ENCODE data around the gene EYS. TPM values are rescaled to one million over a fixed set of nuclear protein-coding genes. Genes with fewer than 3 reads are reported as not detected.

Gene EYS
- total RNA-seq, 5 donors from 2014 or later (not counting 1 experiment from before 2014, with no cell fraction given), result not detected

DNA sequence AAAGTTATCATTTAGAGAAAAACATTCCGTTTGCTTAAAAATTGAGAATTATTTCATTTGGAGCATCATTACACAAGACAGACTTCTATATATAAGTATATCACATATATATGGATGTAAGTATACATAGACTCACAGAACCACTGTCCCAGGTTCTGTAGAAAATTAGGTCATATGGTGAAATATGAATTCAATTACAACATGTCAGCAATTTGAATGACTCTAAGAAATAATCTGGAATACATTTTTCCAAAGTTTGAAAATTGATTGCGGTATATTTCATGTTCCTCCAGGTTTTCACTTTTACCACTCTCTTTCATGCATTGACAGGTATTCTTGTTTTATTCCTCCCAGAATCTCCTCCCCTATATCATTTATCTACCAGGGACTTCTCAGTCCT lies 1179.1 kb downstream of the EYS start:
- H3K4me3 Mint-ChIP-seq, result no peak overlapping the region
- ATAC-seq (replicated peaks in 1 of 4) (no peak), DNase-seq (no peak)
- Histone ChIP-seq H3K27ac (ENCODE audit: low read length) (no peak overlapping the region), H3K9me3 (no peaks in the 10 kb centered on the region), H3K36me3 (ENCODE audit: control insufficient read depth in 2 of 2, extremely low read depth in 1 of 2, insufficient read depth in 1 of 2, low read length in 1 of 2) (no peaks in the 10 kb centered on the region), H3K4me3 (ENCODE audit: control insufficient read depth in 1 of 2, extremely low read depth in 1 of 2, low read length in 1 of 2) (no peak overlapping the region), H3K4me1 (ENCODE audit: control insufficient read depth in 1 of 2, extremely low read depth in 1 of 2, insufficient read depth in 2 of 2, low read length in 2 of 2) (no peaks in the 10 kb centered on the region), H3K27me3 (replicated peaks in 1 of 2; ENCODE audit: control insufficient read depth in 2 of 2, extremely low read depth in 1 of 2, insufficient read depth in 2 of 2, low read length in 1 of 2) (no peaks in the 10 kb centered on the region)
- H3K36me3 Mint-ChIP-seq, result no peaks in the 10 kb centered on the region
- H3K4me1 Mint-ChIP-seq, result no peaks in the 10 kb centered on the region
- ChIA-PET POLR2A (no interaction called here), CTCF (no interaction called here)
- peaks cover 12 to 19% (median 13%) of the 10 kb centered on the region in 3 donors for H3K9me3 Mint-ChIP-seq
- no peak overlapping the region for H3K27ac Mint-ChIP-seq
- H3K27me3 Mint-ChIP-seq, result no peaks in the 10 kb centered on the region
- 91% methylated on average over 1 of the region's 2 CpGs for WGBS (ENCODE audit: insufficient coverage)

DNA sequence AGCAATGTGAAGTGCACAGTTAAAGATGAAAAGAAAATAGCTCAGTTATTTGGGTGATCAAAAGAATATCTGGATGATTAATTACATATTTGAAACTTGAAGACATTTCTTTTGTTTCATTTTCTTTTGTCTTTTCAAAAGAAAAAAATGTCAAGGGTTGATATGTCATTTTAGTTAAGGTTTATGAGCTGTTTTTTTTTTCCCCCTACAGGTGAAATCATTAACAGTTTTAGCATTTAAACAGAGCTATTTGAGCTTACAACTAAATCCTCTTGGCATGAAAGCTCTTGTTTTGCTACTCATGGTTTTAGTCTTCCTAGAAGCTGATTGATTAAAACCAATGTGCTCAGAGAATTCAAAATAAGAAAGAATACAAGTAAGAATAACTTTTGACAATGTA lies 1184.2 kb downstream of the EYS start:
- Histone ChIP-seq H3K36me3 (ENCODE audit: control insufficient read depth in 2 of 2, extremely low read depth in 1 of 2, insufficient read depth in 1 of 2, low read length in 1 of 2) (no peaks in the 10 kb centered on the region), H3K4me1 (ENCODE audit: control insufficient read depth in 1 of 2, extremely low read depth in 1 of 2, insufficient read depth in 2 of 2, low read length in 2 of 2) (no peaks in the 10 kb centered on the region), H3K4me3 (ENCODE audit: control insufficient read depth in 1 of 2, extremely low read depth in 1 of 2, low read length in 1 of 2) (no peak overlapping the region), H3K27ac (ENCODE audit: low read length) (no peak overlapping the region), H3K27me3 (replicated peaks in 1 of 2; ENCODE audit: control insufficient read depth in 2 of 2, extremely low read depth in 1 of 2, insufficient read depth in 2 of 2, low read length in 1 of 2) (no peaks in the 10 kb centered on the region), H3K9me3 (no peaks in the 10 kb centered on the region)
- Mint-ChIP-seq H3K4me1 (no peaks in the 10 kb centered on the region), H3K27me3 (no peaks in the 10 kb centered on the region), H3K9me3 (peaks cover 8 to 35% (median 11%) of the 10 kb centered on the region in 3 donors), H3K4me3 (no peak overlapping the region), H3K27ac (no peak overlapping the region), H3K36me3 (no peaks in the 10 kb centered on the region)
- CTCF ChIA-PET, result no interaction called here
- ATAC-seq (replicated peaks in 1 of 4), result no peak
- POLR2A ChIA-PET, result no interaction called here
- DNase-seq, result no peak

DNA sequence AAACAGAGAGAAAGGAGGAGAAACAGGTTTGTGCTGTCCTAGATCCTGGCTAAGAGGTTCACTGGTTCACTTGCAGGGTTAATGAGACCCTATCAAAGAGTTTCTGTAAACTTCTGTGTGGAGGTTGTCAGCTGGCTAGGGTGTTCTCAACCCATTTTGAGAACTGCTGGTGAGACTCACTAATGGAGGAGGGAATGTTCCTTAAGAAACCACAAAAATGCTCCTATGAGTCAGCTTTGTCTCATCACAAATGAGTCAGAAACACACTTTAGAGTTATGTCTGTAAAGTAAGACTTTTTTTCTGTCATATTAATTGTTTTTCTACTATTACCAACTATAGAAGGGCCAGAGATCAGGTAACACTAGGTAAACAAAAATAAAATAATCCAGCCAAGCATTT lies 1187.0 kb downstream of the EYS start:
- no peaks in the 10 kb centered on the region for H3K4me1 Mint-ChIP-seq
- no peaks in the 10 kb centered on the region for H3K36me3 Mint-ChIP-seq
- ATAC-seq (replicated peaks in 1 of 4) (no peak), DNase-seq (no peak)
- Histone ChIP-seq H3K27ac (ENCODE audit: low read length) (no peak overlapping the region), H3K9me3 (no peaks in the 10 kb centered on the region), H3K36me3 (ENCODE audit: control insufficient read depth in 2 of 2, extremely low read depth in 1 of 2, insufficient read depth in 1 of 2, low read length in 1 of 2) (no peaks in the 10 kb centered on the region), H3K27me3 (replicated peaks in 1 of 2; ENCODE audit: control insufficient read depth in 2 of 2, extremely low read depth in 1 of 2, insufficient read depth in 2 of 2, low read length in 1 of 2) (no peaks in the 10 kb centered on the region), H3K4me1 (ENCODE audit: control insufficient read depth in 1 of 2, extremely low read depth in 1 of 2, insufficient read depth in 2 of 2, low read length in 2 of 2) (no peaks in the 10 kb centered on the region), H3K4me3 (ENCODE audit: control insufficient read depth in 1 of 2, extremely low read depth in 1 of 2, low read length in 1 of 2) (no peak overlapping the region)
- ChIA-PET POLR2A (no interaction called here), CTCF (no interaction called here)
- H3K27me3 Mint-ChIP-seq, result no peaks in the 10 kb centered on the region
- H3K27ac Mint-ChIP-seq, result no peak overlapping the region
- peaks cover 9 to 41% (median 10%) of the 10 kb centered on the region in 3 donors for H3K9me3 Mint-ChIP-seq
- H3K4me3 Mint-ChIP-seq, result no peak overlapping the region

DNA sequence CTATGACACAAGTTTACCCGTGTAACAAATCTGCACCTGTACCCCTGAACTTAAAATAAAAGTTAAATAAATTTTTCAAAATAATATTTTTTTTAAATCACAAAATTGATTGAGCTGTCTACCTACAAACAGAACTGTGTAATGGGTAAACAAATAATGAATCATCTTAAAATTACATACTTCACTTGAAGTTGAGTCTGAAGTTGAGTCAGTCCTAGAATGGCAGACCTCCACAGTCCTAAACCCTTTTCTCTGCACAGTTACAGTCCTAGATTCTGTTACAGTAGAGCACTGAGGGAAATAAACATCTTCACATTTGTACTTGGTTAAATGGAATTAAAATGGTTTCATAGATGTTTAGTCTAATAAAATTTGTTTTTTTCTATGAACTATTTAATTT lies 1190.6 kb downstream of the EYS start:
- POLR2A ChIA-PET, result no interaction called here

DNA sequence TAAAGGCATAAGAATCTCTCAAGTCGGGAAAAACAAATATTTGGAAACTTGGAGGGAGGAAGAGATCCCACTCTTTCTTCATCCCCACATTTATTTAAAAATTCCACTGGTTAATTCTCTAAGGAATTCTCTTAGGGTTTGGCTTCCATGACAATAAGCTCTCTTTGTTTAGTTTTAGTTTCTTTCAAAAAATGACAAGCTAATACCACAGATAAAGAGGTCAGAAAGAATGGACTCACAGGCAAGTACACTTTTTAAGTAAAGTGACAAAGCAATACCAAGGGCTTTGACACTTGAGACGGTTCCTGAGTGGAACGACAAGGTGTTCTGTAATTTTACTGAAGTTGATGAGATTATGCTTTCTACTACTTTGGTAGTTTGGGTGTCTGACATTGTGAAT lies 1199.4 kb downstream of the EYS start:
- no peak for ATAC-seq (replicated peaks in 1 of 4)
- ChIA-PET CTCF (no interaction called here), POLR2A (no interaction called here)
- H3K9me3 ChIP-seq, result no peaks in the 10 kb centered on the region
- WGBS (ENCODE audit: insufficient coverage), result 92% methylated on average over 2 of the region's 3 CpGs
- no peak overlapping the region for H3K4me3 Mint-ChIP-seq
- H3K4me3 ChIP-seq (ENCODE audit: control insufficient read depth in 1 of 2, extremely low read depth in 1 of 2, low read length in 1 of 2), result no peak overlapping the region
- H3K36me3 ChIP-seq (ENCODE audit: control insufficient read depth in 2 of 2, extremely low read depth in 1 of 2, insufficient read depth in 1 of 2, low read length in 1 of 2), result no peaks in the 10 kb centered on the region
- no peaks in the 10 kb centered on the region for H3K27me3 Mint-ChIP-seq
- no peak for DNase-seq
- no peaks in the 10 kb centered on the region for H3K27me3 ChIP-seq (replicated peaks in 1 of 2; ENCODE audit: control insufficient read depth in 2 of 2, extremely low read depth in 1 of 2, insufficient read depth in 2 of 2, low read length in 1 of 2)
- no peaks in the 10 kb centered on the region for H3K4me1 Mint-ChIP-seq
- no peaks in the 10 kb centered on the region for H3K36me3 Mint-ChIP-seq
- H3K27ac ChIP-seq (ENCODE audit: low read length), result no peak overlapping the region
- peaks cover 5 to 16% (median 16%) of the 10 kb centered on the region in 3 donors for H3K9me3 Mint-ChIP-seq
- no peak overlapping the region for H3K27ac Mint-ChIP-seq
- no peaks in the 10 kb centered on the region for H3K4me1 ChIP-seq (ENCODE audit: control insufficient read depth in 1 of 2, extremely low read depth in 1 of 2, insufficient read depth in 2 of 2, low read length in 2 of 2)

More for the DNA sequence above, 1190.6 kb downstream of the EYS start:
- Histone ChIP-seq H3K36me3 (ENCODE audit: control insufficient read depth in 2 of 2, extremely low read depth in 1 of 2, insufficient read depth in 1 of 2, low read length in 1 of 2) (no peaks in the 10 kb centered on the region), H3K27ac (ENCODE audit: low read length) (no peak overlapping the region), H3K9me3 (no peaks in the 10 kb centered on the region), H3K27me3 (replicated peaks in 1 of 2; ENCODE audit: control insufficient read depth in 2 of 2, extremely low read depth in 1 of 2, insufficient read depth in 2 of 2, low read length in 1 of 2) (no peaks in the 10 kb centered on the region), H3K4me1 (ENCODE audit: control insufficient read depth in 1 of 2, extremely low read depth in 1 of 2, insufficient read depth in 2 of 2, low read length in 2 of 2) (no peaks in the 10 kb centered on the region), H3K4me3 (ENCODE audit: control insufficient read depth in 1 of 2, extremely low read depth in 1 of 2, low read length in 1 of 2) (no peak overlapping the region)
- no peaks in the 10 kb centered on the region for H3K4me1 Mint-ChIP-seq
- CTCF ChIA-PET, result no interaction called here
- no peaks in the 10 kb centered on the region for H3K27me3 Mint-ChIP-seq
- WGBS (ENCODE audit: insufficient coverage), result no CpG with 5 or more reads among the region's 1 CpG
- DNase-seq, result no peak
- no peak overlapping the region for H3K4me3 Mint-ChIP-seq
- peaks cover 9 to 27% (median 16%) of the 10 kb centered on the region in 3 donors for H3K9me3 Mint-ChIP-seq
- no peak overlapping the region for H3K27ac Mint-ChIP-seq
- ATAC-seq (replicated peaks in 1 of 4), result no peak
- no peaks in the 10 kb centered on the region for H3K36me3 Mint-ChIP-seq

DNA sequence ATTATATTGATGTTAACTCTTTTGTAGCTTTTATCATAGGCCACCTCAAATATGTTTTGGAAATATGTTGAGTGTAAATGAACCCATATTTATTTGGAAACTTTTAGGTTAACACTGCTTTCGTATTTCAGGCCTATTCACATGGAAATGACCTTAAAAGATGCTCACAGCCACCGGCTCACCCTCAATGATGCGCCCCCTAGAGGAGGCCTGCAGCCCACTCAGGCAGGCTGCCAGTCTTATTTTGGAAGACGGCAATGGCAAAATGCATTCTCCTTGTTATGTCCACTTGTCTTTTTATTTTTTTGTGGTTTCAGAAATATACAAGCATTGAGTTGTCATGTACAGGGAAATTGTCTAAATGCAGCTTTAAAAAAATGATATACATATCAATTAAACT lies 1201.7 kb downstream of the EYS start:
- ATAC-seq (replicated peaks in 1 of 4), result no peak
- H3K27me3 Mint-ChIP-seq, result no peaks in the 10 kb centered on the region
- WGBS (ENCODE audit: insufficient coverage), result 61% methylated on average over 3 of the region's 4 CpGs

DNA sequence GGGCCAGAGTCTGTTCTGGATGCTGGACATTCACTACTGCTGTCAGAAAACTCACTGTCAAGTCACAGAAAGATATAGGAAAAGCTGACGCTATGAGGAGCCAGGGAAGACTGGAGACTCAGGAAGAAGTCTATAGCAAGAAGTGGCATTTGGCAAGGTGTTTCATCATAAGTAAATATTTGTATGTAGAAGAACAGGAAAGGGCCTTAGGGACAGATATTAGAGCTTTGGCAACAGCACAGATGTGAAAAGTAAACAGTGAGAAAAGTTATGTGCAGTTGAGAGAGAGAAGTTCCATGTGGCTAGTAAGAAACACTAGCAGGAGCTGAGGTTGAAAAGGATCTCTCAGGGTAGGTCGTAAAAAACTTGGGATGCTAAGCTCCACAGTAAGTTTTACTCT lies 1202.5 kb downstream of the EYS start:
- Histone ChIP-seq H3K27me3 (replicated peaks in 1 of 2; ENCODE audit: control insufficient read depth in 2 of 2, extremely low read depth in 1 of 2, insufficient read depth in 2 of 2, low read length in 1 of 2) (no peaks in the 10 kb centered on the region), H3K9me3 (no peaks in the 10 kb centered on the region), H3K4me3 (ENCODE audit: control insufficient read depth in 1 of 2, extremely low read depth in 1 of 2, low read length in 1 of 2) (no peak overlapping the region), H3K36me3 (ENCODE audit: control insufficient read depth in 2 of 2, extremely low read depth in 1 of 2, insufficient read depth in 1 of 2, low read length in 1 of 2) (no peaks in the 10 kb centered on the region), H3K4me1 (ENCODE audit: control insufficient read depth in 1 of 2, extremely low read depth in 1 of 2, insufficient read depth in 2 of 2, low read length in 2 of 2) (no peaks in the 10 kb centered on the region), H3K27ac (ENCODE audit: low read length) (no peak overlapping the region)
- ChIA-PET POLR2A (no interaction called here), CTCF (no interaction called here)
- H3K4me1 Mint-ChIP-seq, result no peaks in the 10 kb centered on the region
- no peak overlapping the region for H3K4me3 Mint-ChIP-seq
- peaks cover 5 to 18% (median 9%) of the 10 kb centered on the region in 3 donors for H3K9me3 Mint-ChIP-seq
- 79% methylated on average over 2 of the region's 2 CpGs for WGBS (ENCODE audit: insufficient coverage)
- ATAC-seq (replicated peaks in 1 of 4) (no peak), DNase-seq (no peak)
- no peaks in the 10 kb centered on the region for H3K36me3 Mint-ChIP-seq
- no peak overlapping the region for H3K27ac Mint-ChIP-seq
- H3K27me3 Mint-ChIP-seq, result no peaks in the 10 kb centered on the region

More for the DNA sequence above, 1201.7 kb downstream of the EYS start:
- peaks cover 5 to 22% (median 7%) of the 10 kb centered on the region in 3 donors for H3K9me3 Mint-ChIP-seq
- no peaks in the 10 kb centered on the region for H3K4me1 ChIP-seq (ENCODE audit: control insufficient read depth in 1 of 2, extremely low read depth in 1 of 2, insufficient read depth in 2 of 2, low read length in 2 of 2)
- no peaks in the 10 kb centered on the region for H3K36me3 ChIP-seq (ENCODE audit: control insufficient read depth in 2 of 2, extremely low read depth in 1 of 2, insufficient read depth in 1 of 2, low read length in 1 of 2)
- no peak overlapping the region for H3K27ac Mint-ChIP-seq
- ChIA-PET POLR2A (no interaction called here), CTCF (no interaction called here)
- no peak overlapping the region for H3K27ac ChIP-seq (ENCODE audit: low read length)
- no peak overlapping the region for H3K4me3 Mint-ChIP-seq
- no peaks in the 10 kb centered on the region for H3K36me3 Mint-ChIP-seq
- DNase-seq, result no peak
- H3K4me3 ChIP-seq (ENCODE audit: control insufficient read depth in 1 of 2, extremely low read depth in 1 of 2, low read length in 1 of 2), result no peak overlapping the region
- no peaks in the 10 kb centered on the region for H3K4me1 Mint-ChIP-seq
- no peaks in the 10 kb centered on the region for H3K9me3 ChIP-seq
- H3K27me3 ChIP-seq (replicated peaks in 1 of 2; ENCODE audit: control insufficient read depth in 2 of 2, extremely low read depth in 1 of 2, insufficient read depth in 2 of 2, low read length in 1 of 2), result no peaks in the 10 kb centered on the region
